ENCODE measurements around the gene TGIF1.

The TGIF1 gene

DNA sequence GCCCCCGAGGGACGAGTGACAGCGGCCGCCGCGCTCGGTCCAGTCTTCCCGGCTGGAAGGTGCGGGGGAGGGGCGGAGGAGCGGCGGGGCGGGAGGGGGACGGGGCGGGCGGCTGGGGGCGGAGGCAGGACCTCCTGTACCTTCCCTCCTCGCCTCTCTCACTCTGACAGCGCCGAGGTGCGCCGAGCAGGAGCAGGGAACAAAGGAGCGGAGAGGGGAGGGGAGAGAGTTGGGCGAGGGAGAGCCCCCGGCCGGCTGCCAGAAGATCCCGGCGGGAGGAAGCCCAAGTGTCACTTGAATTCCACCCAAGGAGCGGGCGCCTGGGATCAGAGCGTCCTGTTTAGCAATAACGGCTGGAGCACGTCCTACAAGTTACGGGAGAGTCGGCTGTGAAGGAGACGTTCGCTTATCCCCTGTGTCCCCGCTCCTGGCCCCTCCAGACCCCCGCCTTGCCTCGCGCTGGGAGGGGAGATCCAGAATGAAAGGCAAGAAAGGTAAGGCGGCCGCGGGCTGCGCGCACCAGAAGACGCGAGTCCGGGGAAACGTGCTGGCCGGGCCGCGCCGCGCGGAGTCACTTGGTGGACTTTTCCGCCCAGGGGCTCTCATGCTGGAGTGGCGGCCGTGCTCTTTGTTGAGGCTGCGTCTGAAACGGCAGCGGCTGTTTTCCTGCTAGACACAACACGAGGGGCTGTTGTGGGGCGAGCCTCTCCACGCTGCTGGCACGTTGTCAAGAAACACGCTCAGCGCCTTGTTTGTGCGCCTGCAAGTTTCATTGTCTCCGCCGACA lies at the start of gene TGIF1:
Gene TGIF1 (plus strand): TSS at position 161 of the 787 bp plus-strand sequence. CDS start 318 bp downstream, at position 479.
- TF ChIP-seq, protein P1, sequence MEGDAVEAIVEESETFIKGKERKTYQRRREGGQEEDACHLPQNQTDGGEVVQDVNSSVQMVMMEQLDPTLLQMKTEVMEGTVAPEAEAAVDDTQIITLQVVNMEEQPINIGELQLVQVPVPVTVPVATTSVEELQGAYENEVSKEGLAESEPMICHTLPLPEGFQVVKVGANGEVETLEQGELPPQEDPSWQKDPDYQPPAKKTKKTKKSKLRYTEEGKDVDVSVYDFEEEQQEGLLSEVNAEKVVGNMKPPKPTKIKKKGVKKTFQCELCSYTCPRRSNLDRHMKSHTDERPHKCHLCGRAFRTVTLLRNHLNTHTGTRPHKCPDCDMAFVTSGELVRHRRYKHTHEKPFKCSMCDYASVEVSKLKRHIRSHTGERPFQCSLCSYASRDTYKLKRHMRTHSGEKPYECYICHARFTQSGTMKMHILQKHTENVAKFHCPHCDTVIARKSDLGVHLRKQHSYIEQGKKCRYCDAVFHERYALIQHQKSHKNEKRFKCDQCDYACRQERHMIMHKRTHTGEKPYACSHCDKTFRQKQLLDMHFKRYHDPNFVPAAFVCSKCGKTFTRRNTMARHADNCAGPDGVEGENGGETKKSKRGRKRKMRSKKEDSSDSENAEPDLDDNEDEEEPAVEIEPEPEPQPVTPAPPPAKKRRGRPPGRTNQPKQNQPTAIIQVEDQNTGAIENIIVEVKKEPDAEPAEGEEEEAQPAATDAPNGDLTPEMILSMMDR (IDR thresholded peaks at IDR 0.05) = no peak

DNA sequence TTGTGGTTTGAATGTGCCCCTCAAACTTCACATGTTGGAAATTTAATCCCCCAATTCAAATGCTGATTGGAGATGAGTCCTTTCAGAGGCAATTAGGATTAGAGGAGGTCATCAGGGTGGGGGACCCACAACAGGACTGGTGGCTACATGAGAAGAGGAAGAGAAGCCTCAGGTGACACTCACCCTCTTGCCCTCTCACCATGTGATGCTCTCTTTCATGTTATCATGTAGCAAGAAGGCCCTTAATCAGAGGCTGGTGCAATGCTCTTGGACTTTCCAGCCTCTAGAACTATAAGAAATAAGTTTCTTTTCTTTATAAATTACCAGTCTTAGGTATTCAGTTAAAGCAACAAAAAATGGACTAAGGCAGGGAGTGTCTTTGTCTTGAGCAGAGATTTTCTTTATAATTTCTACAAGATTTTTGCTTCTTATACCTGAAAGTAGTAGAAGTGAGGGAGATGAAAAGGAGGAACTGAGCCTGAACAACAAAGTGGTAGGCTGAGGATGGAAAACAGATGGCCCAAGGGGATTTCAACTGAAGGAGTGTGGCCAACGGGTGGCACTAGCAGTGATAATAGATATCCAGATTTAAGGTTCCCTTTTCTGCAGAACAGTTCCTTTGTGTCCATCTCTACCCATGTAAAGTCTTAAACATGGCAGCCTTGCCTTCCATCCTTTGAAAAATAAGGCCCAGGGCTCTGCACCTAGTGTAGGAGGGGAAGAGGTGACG lies 49.2 kb upstream of the TGIF1 start:
- TF ChIP-seq, protein P1 (IDR thresholded peaks at IDR 0.05) = no peak

DNA sequence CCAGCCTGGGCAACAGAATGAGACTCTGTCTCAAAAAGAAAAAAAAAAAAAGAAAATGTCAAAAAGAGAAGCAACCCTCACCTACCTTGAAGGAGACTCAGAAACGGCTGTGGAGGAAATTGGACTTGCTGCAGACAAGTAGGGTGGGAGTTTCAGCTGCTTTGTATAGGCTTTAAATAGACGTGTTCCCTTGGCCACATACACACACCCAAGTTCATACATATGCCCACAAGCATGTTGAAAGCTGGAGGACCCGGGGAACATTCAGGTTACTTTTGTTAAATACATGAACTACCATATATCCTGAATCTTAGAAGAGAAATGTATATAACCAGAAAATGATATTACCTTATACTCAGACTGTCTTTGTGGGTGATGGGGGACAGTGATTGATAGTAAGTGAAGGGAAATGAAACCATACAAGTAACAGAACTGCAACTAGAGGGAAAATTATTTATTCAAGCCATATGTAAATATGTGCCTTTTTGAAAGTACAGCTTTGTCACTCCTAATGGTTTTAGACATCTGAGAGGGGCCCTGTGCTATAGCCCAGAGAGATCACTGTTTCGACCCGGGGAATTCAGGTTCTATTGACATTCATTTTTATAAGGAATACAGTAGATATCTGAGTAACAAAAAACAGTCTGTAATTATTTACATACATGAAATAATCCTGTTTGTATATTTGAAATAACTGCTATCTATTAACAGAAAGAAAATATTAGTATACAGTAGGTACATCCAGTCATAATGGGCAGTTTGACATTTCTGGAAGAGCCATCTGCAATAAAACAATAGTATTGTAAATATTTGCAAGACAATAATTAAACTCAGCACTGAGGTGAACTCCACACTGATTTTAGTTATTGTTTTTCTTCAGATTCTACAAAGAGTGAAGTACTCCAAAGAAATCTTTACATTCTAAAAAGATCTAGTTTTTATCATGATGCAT lies 48.0 kb upstream of the TGIF1 start:
- TF ChIP-seq, protein P1 (IDR thresholded peaks at IDR 0.05) = no peak

DNA sequence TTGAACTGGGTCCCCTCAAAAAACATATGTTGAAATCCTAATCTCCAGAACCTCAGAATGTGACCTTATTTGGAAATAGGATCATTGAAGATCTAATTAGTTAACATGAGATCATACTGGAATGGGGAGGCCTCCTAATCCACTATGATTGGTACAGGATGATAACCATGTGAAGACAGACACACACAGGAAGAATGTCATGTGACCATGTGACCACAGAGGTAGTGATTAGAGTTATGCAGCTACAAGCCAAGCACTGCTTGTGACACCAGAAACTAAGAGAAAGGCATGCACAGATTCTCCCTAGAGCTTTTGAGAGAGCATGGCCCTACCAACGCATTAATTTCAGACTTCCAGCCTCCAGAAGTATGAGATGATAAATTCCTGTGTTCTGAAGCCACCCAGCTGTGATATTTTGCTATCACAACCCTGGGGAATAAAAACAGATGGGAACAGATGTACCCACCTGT lies 47.0 kb upstream of the TGIF1 start:
- TF ChIP-seq, protein P1 (IDR thresholded peaks at IDR 0.05) = no peak

- TF ChIP-seq, protein P1 (IDR thresholded peaks at IDR 0.05) = no peak
Observed at GRCh38 chr18:3405713-3406112, 44.3 kb upstream of the TGIF1 start.

DNA sequence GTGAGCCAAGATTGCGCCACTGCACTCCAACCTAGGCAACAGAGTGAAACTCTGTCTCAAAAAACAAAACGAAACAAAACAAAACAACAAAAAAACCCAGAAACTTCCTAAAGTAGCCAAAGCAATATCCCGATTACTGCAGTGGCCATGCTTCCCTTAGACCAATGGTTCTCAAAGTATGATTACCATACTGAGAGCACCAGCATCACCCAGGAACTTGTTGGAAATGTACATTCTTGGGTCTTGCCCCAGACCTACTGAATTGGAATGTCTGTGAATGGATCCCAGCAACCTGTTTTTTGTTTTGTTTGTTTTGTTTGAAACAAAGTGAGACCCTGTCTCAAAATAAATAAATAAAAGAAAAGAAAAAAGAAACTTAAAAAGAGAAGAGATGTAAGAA lies 41.9 kb upstream of the TGIF1 start:
- TF ChIP-seq, protein P1 (IDR thresholded peaks at IDR 0.05) = no peak

DNA sequence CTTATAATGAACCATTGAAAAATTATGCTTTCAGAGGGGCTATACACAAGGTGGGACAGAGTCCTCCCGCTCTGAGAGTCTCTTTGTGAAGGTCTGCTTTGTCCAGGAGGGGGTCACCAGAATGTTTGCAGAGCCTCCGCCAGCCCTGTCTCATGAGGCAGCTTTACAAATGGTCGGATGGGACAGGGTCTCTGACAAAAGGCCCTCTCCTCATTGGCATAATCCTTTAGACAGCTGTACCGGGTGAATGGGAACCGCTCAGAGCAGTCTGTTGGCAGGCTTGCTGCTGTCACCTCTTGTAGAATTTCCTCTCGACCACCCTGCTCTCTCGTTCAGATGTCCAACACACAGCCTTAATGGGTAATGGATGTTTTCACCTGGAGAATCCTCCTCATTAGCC lies 40.2 kb upstream of the TGIF1 start:
- TF ChIP-seq, protein P1 (IDR thresholded peaks at IDR 0.05) = no peak

Measured in LNCAP (cell line).